Stomach smooth muscle (tissue), 2 donors: ENCODE measurements around the gene DDI2.
"Not testable (repeated sequence)": the region's sequence is repeated elsewhere in the genome, so short reads cannot be mapped to it uniquely, and the experiment has no call there.

Source experiments
- H3K27ac ChIP-seq: one replicate; pipeline ENCODE4 v1.7.0; 2013; ENCODE audit warnings: mild to moderate bottlenecking, low read length, inconsistent platforms
- H3K27me3 ChIP-seq, 2 donors: one replicate each; pipeline ENCODE4 v1.7.0; 2013; ENCODE audit warnings: low read length in 2 of 2; ENCODE audit not compliant: insufficient read depth in 2 of 2, control insufficient read depth in 1 of 2
- H3K36me3 ChIP-seq, 2 donors: one replicate each; pipeline ENCODE4 v1.7.0; 2013; ENCODE audit warnings: low read length in 2 of 2; ENCODE audit not compliant: control insufficient read depth in 2 of 2, insufficient read depth in 2 of 2
- H3K4me1 ChIP-seq: one replicate; pipeline ENCODE4 v1.7.0; 2013; ENCODE audit warnings: low read length; ENCODE audit not compliant: control insufficient read depth, insufficient read depth
- H3K4me3 ChIP-seq, 2 donors: one replicate each; pipeline ENCODE4 v1.7.0; 2013; ENCODE audit warnings: low read length in 2 of 2
- H3K9ac ChIP-seq, 2 donors: one replicate each; pipeline ENCODE4 v1.7.0; 2013; ENCODE audit warnings: low read length in 2 of 2, mild to moderate bottlenecking in 1 of 2
- H3K9me3 ChIP-seq, 2 donors: one replicate each; pipeline ENCODE4 v1.7.0; 2013; ENCODE audit warnings: low read length in 2 of 2; ENCODE audit not compliant: control insufficient read depth in 2 of 2
- donor health status: healthy.
- donor health status: Pancreatic carcinoma.

DDI2 gene

GRCh38 chr1:15583016-15583706 lies 34.1 kb upstream of the DDI2 start:
- H3K4me1 ChIP-seq, result peaks cover 10% of the 10 kb centered on the region
- H3K27me3 ChIP-seq, result peaks cover 0 to 8% of the 10 kb centered on the region in 2 donors
- H3K9me3 ChIP-seq, result no peaks in the 10 kb centered on the region
- H3K36me3 ChIP-seq, result no peaks in the 10 kb centered on the region
- H3K9ac ChIP-seq, result no peak overlapping the region
- no peak overlapping the region for H3K4me3 ChIP-seq
- H3K27ac ChIP-seq, result no peak overlapping the region

- no peaks in the 10 kb centered on the region for H3K36me3 ChIP-seq
- H3K27me3 ChIP-seq, result peaks cover 0 to 8% of the 10 kb centered on the region in 2 donors
- H3K9me3 ChIP-seq, result no peaks in the 10 kb centered on the region
- peak within 1 kb of the TSS in 1 of 2 donors; percentile 21 for H3K9ac ChIP-seq
- peak within 1 kb of the TSS; percentile 32 to 65 for H3K4me3 ChIP-seq
- no peak within 1 kb of the TSS for H3K27ac ChIP-seq
- H3K4me1 ChIP-seq, result peaks cover 10% of the 10 kb centered on the region
Measured at GRCh38 chr1:15584489-15585363, 32.5 kb upstream of the DDI2 start, which contains the start of gene AGMAT. Gene AGMAT (minus strand): TSS chr1:15585051. CDS start chr1:15584967, 84 bp downstream.

DNA sequence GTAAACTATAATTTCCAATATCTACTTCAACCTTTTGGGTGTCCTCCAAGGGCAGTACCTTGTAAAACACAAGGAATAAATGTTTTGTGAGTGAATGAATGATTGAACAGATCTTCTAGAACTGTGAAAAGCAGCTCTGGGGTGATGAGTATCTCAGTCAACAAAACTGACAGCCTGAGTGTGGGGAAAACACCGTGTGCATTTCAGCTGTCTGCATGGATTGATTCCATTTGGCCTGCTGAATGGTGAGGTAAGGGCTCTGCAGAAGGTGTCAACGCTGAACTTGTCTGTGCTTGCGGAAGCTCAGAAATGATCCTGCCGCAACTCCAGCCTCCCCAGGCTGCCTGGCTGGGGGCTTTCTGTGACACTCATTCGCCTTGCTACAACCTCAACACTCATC lies 25.0 kb upstream of the DDI2 start:
- Histone ChIP-seq H3K36me3 (no peaks in the 10 kb centered on the region), H3K4me1 (no peaks in the 10 kb centered on the region), H3K9me3 (no peaks in the 10 kb centered on the region), H3K4me3 (no peak overlapping the region), H3K27ac (no peak overlapping the region), H3K9ac (no peak overlapping the region), H3K27me3 (no peaks in the 10 kb centered on the region)

GRCh38 chr1:15595809-15596617 lies 21.2 kb upstream of the DDI2 start:
- Histone ChIP-seq H3K36me3 (no peaks in the 10 kb centered on the region), H3K27ac (no peak overlapping the region), H3K9me3 (no peaks in the 10 kb centered on the region), H3K9ac (no peak overlapping the region), H3K4me3 (peak overlapping the region in 1 of 2 donors; percentile 8), H3K27me3 (no peaks in the 10 kb centered on the region), H3K4me1 (no peaks in the 10 kb centered on the region)

- Histone ChIP-seq H3K9ac (no peak overlapping the region), H3K4me1 (peaks cover 6% of the 10 kb centered on the region), H3K36me3 (no peaks in the 10 kb centered on the region), H3K27ac (no peak overlapping the region), H3K4me3 (no peak overlapping the region), H3K27me3 (no peaks in the 10 kb centered on the region), H3K9me3 (no peaks in the 10 kb centered on the region)
Measured at GRCh38 chr1:15598436-15598835, 18.8 kb upstream of the DDI2 start.

DNA sequence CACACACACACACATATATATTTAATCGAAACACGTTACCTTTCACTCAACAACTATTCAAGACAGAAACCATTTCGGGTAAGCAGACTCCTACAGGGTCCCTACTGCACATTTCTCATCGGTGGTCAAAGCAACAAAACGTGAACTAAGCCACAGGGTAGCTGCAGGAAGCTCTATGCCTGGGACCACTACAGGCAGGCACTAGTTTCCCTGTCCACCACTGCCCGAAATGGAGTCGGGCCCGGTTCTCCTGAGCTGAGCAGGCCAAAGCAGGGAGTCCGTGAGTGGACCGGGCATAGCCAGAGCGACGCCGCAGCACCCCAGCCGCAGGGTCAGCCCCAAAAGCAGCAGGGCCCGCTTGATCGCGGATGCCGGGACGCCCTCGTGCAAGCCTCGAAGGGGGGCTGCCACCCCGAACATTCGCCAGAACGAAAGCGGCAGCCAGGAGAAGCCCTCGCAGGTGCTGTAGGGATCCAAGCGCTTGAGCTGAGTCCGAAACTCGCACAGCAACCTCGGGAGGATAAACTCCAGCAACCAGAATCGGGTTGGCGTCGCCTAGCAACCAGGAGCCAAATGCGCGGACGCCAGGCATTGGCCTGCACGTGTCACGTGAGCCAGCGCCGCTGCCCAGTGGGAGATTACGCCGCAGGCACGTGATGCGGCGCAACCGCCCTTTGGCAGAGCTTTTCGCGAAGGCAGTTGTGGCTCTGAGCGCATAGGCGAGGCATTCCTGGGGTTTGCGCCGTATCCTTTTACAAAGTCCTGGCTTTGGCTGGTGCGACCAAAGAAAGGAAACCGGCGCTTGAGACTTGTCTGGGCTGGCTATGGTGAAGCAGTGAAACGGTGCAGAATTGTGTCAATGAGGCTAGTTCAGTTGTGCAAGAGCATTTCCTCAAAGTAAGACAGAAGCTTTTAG lies 13.9 kb upstream of the DDI2 start:
- H3K27ac ChIP-seq, result peak overlapping the region; percentile 83

GRCh38 chr1:15603966-15604282 lies 13.3 kb upstream of the DDI2 start:
- peak overlapping the region; percentile 77 to 84 for H3K9ac ChIP-seq
- not testable (repeated sequence) for H3K9me3 ChIP-seq, H3K36me3 ChIP-seq, H3K27me3 ChIP-seq
- H3K27ac ChIP-seq, result peak overlapping the region; percentile 83
- H3K4me1 ChIP-seq, result peaks cover 13% of the 10 kb centered on the region
- H3K4me3 ChIP-seq, result peak overlapping the region; percentile 94 to 99

More for the DNA sequence above, 13.9 kb upstream of the DDI2 start:
- Histone ChIP-seq H3K27me3 (no peaks in the 10 kb centered on the region), H3K9me3 (no peaks in the 10 kb centered on the region), H3K36me3 (no peaks in the 10 kb centered on the region), H3K4me3 (peak overlapping the region; percentile 94 to 99), H3K4me1 (peaks cover 13% of the 10 kb centered on the region), H3K9ac (peak overlapping the region; percentile 84)

DNA sequence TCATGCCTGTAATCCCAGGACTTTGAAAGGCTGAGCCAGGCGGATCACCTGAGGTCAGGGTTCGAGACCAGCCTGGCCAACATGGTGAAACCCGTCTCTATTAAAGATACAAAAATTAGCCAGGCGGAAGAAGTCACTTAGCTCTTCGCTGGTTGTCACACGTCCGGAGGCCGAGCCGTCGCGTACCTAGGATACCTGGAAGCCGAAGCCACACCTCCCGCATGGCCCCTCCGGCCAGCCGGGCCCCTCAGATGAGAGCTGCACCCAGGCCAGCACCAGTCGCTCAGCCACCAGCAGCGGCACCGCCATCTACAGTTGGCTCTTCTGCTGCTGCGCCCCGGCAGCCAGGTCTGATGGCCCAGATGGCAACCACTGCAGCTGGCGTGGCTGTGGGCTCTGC lies 12.9 kb upstream of the DDI2 start:
- H3K27ac ChIP-seq, result not testable (repeated sequence)

GRCh38 chr1:15605398-15606383 lies 11.6 kb upstream of the DDI2 start:
- no peaks in the 10 kb centered on the region for H3K27me3 ChIP-seq
- no peak overlapping the region for H3K4me3 ChIP-seq
- no peaks in the 10 kb centered on the region for H3K36me3 ChIP-seq
- no peak overlapping the region for H3K9ac ChIP-seq
- H3K9me3 ChIP-seq, result no peaks in the 10 kb centered on the region
- H3K4me1 ChIP-seq, result peaks cover 13% of the 10 kb centered on the region
- H3K27ac ChIP-seq, result no peak overlapping the region

More for the DNA sequence above, 12.9 kb upstream of the DDI2 start:
- H3K4me3 ChIP-seq, H3K27me3 ChIP-seq, H3K9ac ChIP-seq, H3K9me3 ChIP-seq, H3K36me3 ChIP-seq: not testable (repeated sequence)
- peaks cover 13% of the 10 kb centered on the region for H3K4me1 ChIP-seq
